RWPE2 (cell line): ENCODE results near the gene NTPCR.

Experiments used
- ATAC-seq: fragments of 200-7000 bp; cut with Tn5 transposase; 3 replicates; pipeline ENCODE4 v1.9.1; 2021; ENCODE audit warnings: low read depth
- DNase-seq: peaks from one replicate; pipeline ENCODE4 v3.0.0-alpha.2; 2020; ENCODE audit warnings: low spot score
- H3K27ac ChIP-seq: fragments of 450-650 bp; 2 replicates; pipeline ENCODE4 v1.5.1; 2017; ENCODE audit warnings: mild to moderate bottlenecking; ENCODE audit not compliant: poor library complexity, severe bottlenecking
- H3K27me3 ChIP-seq: fragments of 250-450 bp; sonication (Bioruptor Pico); 2 replicates; pipeline ENCODE4 v1.5.1; 2021; ENCODE audit warnings: mild to moderate bottlenecking, moderate library complexity; ENCODE audit not compliant: insufficient read depth, poor library complexity, severe bottlenecking
- H3K36me3 ChIP-seq: fragments of 250-450 bp; sonication (Bioruptor Pico); 2 replicates; pipeline ENCODE4 v1.5.1; 2020; ENCODE audit warnings: low read depth, mild to moderate bottlenecking, moderate library complexity
- H3K4me1 ChIP-seq: fragments of 250-450 bp; sonication (Bioruptor Pico); 2 replicates; pipeline ENCODE4 v1.5.1; 2021; ENCODE audit warnings: mild to moderate bottlenecking, moderate library complexity; ENCODE audit not compliant: insufficient read depth, poor library complexity, severe bottlenecking
- H3K4me3 ChIP-seq: fragments of 250-450 bp; sonication (Bioruptor Pico); 2 replicates; pipeline ENCODE4 v1.5.1; 2021; ENCODE audit warnings: mild to moderate bottlenecking, moderate library complexity; ENCODE audit not compliant: severe bottlenecking
- H3K9me3 ChIP-seq: fragments of 250-450 bp; sonication (Bioruptor Pico); 2 replicates; pipeline ENCODE4 v1.5.1; 2021; ENCODE audit warnings: mild to moderate bottlenecking, moderate library complexity; ENCODE audit not compliant: severe bottlenecking
- TF ChIP-seq, protein P1 (sequence below): fragments of 450-650 bp; IDR thresholded peaks from one replicate; pipeline ENCODE4 v1.5.1; 2017; ENCODE audit warnings: mild to moderate bottlenecking, moderate library complexity; ENCODE audit not compliant: poor library complexity, severe bottlenecking

Gene NTPCR

GRCh38 chr1:232966663-232967062, 16.3 kb downstream of the NTPCR start:
- peaks cover 10% of the 10 kb centered on the region; the same call in 1 of the 2 replicates for H3K36me3 ChIP-seq
- no peaks in the 10 kb centered on the region for H3K9me3 ChIP-seq
- H3K27ac ChIP-seq: no peak overlapping the region
- TF ChIP-seq, protein P1, sequence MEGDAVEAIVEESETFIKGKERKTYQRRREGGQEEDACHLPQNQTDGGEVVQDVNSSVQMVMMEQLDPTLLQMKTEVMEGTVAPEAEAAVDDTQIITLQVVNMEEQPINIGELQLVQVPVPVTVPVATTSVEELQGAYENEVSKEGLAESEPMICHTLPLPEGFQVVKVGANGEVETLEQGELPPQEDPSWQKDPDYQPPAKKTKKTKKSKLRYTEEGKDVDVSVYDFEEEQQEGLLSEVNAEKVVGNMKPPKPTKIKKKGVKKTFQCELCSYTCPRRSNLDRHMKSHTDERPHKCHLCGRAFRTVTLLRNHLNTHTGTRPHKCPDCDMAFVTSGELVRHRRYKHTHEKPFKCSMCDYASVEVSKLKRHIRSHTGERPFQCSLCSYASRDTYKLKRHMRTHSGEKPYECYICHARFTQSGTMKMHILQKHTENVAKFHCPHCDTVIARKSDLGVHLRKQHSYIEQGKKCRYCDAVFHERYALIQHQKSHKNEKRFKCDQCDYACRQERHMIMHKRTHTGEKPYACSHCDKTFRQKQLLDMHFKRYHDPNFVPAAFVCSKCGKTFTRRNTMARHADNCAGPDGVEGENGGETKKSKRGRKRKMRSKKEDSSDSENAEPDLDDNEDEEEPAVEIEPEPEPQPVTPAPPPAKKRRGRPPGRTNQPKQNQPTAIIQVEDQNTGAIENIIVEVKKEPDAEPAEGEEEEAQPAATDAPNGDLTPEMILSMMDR: no peak
- H3K27me3 ChIP-seq: no peaks in the 10 kb centered on the region
- no peak overlapping the region for H3K4me3 ChIP-seq
- DNase-seq (no peak), ATAC-seq (no peak)
- no peaks in the 10 kb centered on the region for H3K4me1 ChIP-seq

- no peak overlapping the region for H3K27ac ChIP-seq
- no peaks in the 10 kb centered on the region for H3K4me1 ChIP-seq
- ATAC-seq: no peak
- H3K27me3 ChIP-seq: no peaks in the 10 kb centered on the region
- H3K36me3 ChIP-seq: peaks cover 17% of the 10 kb centered on the region
- H3K4me3 ChIP-seq: no peak overlapping the region
- TF ChIP-seq, protein P1: no peak
- DNase-seq: no peak
- H3K9me3 ChIP-seq: no peaks in the 10 kb centered on the region
These were observed 18.0 kb downstream of the NTPCR start for GRCh38 chr1:232968391-232968790.

- H3K4me3 ChIP-seq: no peak overlapping the region
- no peaks in the 10 kb centered on the region for H3K4me1 ChIP-seq
- H3K27ac ChIP-seq: no peak overlapping the region
- TF ChIP-seq, protein P1: no peak
- DNase-seq (no peak), ATAC-seq (no peak)
- H3K36me3 ChIP-seq: peaks cover 18% of the 10 kb centered on the region
- no peaks in the 10 kb centered on the region for H3K9me3 ChIP-seq
- H3K27me3 ChIP-seq: no peaks in the 10 kb centered on the region
These were observed 18.6 kb downstream of the NTPCR start for GRCh38 chr1:232968965-232969364.

GRCh38 chr1:232969799-232970198, 19.4 kb downstream of the NTPCR start:
- no peaks in the 10 kb centered on the region for H3K4me1 ChIP-seq
- no peaks in the 10 kb centered on the region for H3K27me3 ChIP-seq
- peaks cover 18% of the 10 kb centered on the region for H3K36me3 ChIP-seq
- TF ChIP-seq, protein P1: no peak
- DNase-seq: no peak
- no peak overlapping the region for H3K4me3 ChIP-seq
- no peaks in the 10 kb centered on the region for H3K9me3 ChIP-seq
- no peak overlapping the region for H3K27ac ChIP-seq
- no peak for ATAC-seq

DNA sequence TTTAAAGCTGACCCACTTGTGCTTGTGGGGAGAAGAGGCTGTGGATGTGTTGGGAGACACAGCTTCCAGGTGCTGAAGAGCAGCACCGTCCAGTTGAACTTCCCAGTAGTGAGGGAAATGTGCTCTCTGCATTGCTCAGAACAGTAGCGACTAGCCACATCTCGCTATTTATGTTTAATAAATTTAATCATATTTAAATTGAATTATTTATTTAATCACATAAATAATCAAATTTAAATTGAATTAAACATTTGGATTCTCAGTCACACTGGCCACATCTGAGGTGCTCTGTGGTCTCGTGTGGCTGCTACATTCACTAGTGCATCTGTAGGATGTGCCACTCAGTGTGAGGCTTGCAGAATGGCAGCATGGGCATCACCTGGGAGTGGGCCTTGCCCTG, 20.1 kb downstream of the NTPCR start:
- Histone ChIP-seq H3K4me1 (no peaks in the 10 kb centered on the region), H3K36me3 (peaks cover 19% of the 10 kb centered on the region)
- TF ChIP-seq, protein P1: no peak

More for the DNA sequence above, 20.1 kb downstream of the NTPCR start:
- Histone ChIP-seq H3K4me3 (no peak overlapping the region), H3K27me3 (no peaks in the 10 kb centered on the region), H3K9me3 (no peaks in the 10 kb centered on the region), H3K27ac (no peak overlapping the region)
- DNase-seq: no peak
- ATAC-seq: no peak
